Esophagus squamous epithelium (tissue), 5 donors: ENCODE results near the gene GTF3C6. TPM values are rescaled to one million over a fixed set of nuclear protein-coding genes. Genes with fewer than 3 reads are reported as not detected.
"Not testable (repeated sequence)": the region's sequence is repeated elsewhere in the genome, so short reads cannot be mapped to it uniquely, and the experiment has no call there.

Experiments
- DNase-seq: peaks from one replicate; lab custom pipeline; 2025; lab: John Stamatoyannopoulos, UW
- H3K27ac ChIP-seq, 4 donors: fragments of 200-600 bp; sonication (generic); one replicate each; pipeline ENCODE4 v1.5.1; 2016 to 2019; ENCODE audit warnings: mild to moderate bottlenecking in 1 of 4
- H3K27me3 ChIP-seq, 4 donors: fragments of 200-600 bp; sonication (generic); 1 replicate in 3 of 4; 2 replicates in 1 of 4; pipeline versions ENCODE4 v1.5.1 to v1.6.0; 2017 to 2021; ENCODE audit warnings: antibody characterized with exemption in 1 of 4
- H3K36me3 ChIP-seq, 3 donors: fragments of 200-600 bp; sonication (generic); one replicate each; pipeline ENCODE4 v1.5.1; 2016 to 2019
- H3K4me1 ChIP-seq, 3 donors: fragments of 200-600 bp; sonication (generic); one replicate each; pipeline ENCODE4 v1.5.1; 2017 to 2019
- H3K4me3 ChIP-seq, 4 donors: fragments of 200-600 bp; sonication (generic); 1 replicate in 3 of 4; 2 replicates in 1 of 4; pipeline ENCODE4 v1.5.1; 2016 to 2019; ENCODE audit warnings: mild to moderate bottlenecking in 2 of 4, moderate library complexity in 1 of 4
- H3K9me3 ChIP-seq, 3 donors: fragments of 200-600 bp; sonication (generic); one replicate each; pipeline ENCODE4 v1.5.1; 2016 to 2019
- POLR2A ChIP-seq, 4 donors: fragments of 450-650 bp; IDR thresholded peaks; one replicate each; pipeline ENCODE4 v1.6.1; 2017; ENCODE audit warnings: antibody characterized with exemption in 4 of 4, mild to moderate bottlenecking in 4 of 4, moderate library complexity in 3 of 4
- WGBS, 2 donors: methylation state at CpG; one replicate each; pipeline ENCODE4 v1.1.5; 2018; 5-methylcytosine and 5-hydroxymethylcytosine counted together
- intact Hi-C: fragments of 100-400 bp; cut with DNase I; formaldehyde crosslinking; loops from one replicate; pipeline ENCODE4 v1.15.0; 2022
- total RNA-seq, 4 donors: library from RNA; depleted of rRNA; stranded (reverse); fragments of >200 nt; gene quantifications; one replicate each; pipeline ENCODE4 v1.1.0, GENCODE V29; 2016
- TF ChIP-seq, protein P1 (sequence below), 6 experiments: fragments of 450-650 bp in 4 of 6; fragments of 200-600 bp in 2 of 6; sonication (generic) in 2 of 6; IDR thresholded peaks; one replicate each; pipeline ENCODE4 v1.5.1; 2016 to 2019; ENCODE audit warnings: antibody characterized with exemption in 6 of 6, mild to moderate bottlenecking in 4 of 6, moderate library complexity in 4 of 6
- donor health status: DM: yes; HTN: yes; CAD: no.

Gene GTF3C6
- total RNA-seq, 4 donors from 2014 or later = 28.9 to 75.4 (median 45.6) TPM

DNA sequence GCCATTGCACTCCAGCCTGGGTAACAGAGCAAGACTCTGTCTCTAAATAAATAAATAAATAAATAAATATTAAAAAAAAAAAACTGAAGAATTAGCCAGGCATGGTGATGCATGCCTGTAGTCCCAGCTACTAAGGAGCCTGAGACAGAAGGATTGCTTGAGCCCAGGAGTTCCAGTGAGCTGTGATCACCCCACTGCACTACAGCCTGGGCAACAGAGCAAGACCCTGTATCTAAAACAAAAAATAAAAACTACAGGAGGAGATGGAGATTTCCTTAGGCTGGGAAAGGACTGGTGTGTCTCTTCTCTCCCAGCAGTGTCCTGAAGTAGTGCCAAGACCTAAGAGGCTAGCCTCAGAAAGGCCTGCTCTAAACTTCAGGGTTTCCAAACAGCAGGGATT lies 8.1 kb upstream of the GTF3C6 start:
- Histone ChIP-seq H3K27ac (no peak overlapping the region), H3K36me3 (no peaks in the 10 kb centered on the region), H3K27me3 (no peaks in the 10 kb centered on the region), H3K9me3 (no peaks in the 10 kb centered on the region), H3K4me3 (no peak overlapping the region), H3K4me1 (peaks cover 0 to 26% (median 3%) of the 10 kb centered on the region in 3 donors)
- TF ChIP-seq, protein P1, sequence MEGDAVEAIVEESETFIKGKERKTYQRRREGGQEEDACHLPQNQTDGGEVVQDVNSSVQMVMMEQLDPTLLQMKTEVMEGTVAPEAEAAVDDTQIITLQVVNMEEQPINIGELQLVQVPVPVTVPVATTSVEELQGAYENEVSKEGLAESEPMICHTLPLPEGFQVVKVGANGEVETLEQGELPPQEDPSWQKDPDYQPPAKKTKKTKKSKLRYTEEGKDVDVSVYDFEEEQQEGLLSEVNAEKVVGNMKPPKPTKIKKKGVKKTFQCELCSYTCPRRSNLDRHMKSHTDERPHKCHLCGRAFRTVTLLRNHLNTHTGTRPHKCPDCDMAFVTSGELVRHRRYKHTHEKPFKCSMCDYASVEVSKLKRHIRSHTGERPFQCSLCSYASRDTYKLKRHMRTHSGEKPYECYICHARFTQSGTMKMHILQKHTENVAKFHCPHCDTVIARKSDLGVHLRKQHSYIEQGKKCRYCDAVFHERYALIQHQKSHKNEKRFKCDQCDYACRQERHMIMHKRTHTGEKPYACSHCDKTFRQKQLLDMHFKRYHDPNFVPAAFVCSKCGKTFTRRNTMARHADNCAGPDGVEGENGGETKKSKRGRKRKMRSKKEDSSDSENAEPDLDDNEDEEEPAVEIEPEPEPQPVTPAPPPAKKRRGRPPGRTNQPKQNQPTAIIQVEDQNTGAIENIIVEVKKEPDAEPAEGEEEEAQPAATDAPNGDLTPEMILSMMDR (IDR thresholded peaks at IDR 0.05) = no peak
- TF ChIP-seq POLR2A (IDR thresholded peaks at IDR 0.05) = no peak
- DNase-seq = no peak
- intact Hi-C loops = no loop called here

DNA sequence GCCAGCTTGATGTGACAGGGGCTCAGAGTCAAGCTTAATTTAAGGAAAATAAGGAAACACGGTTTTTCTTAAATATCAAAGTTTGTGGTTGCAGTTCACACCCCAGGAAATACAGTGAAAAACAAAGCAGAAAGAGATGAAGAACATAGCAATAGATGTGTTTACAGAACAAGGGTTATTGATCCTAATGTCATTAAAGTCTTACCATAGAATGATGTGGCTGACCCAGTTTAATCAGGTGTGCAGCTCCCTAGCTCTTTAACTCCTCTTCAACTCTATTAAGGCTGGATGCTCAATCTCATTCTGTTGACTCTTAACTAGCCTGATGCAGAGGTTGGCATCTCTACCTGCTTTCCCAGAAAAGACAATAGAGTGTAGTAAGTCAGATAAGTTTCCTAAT lies 7.5 kb upstream of the GTF3C6 start:
- Histone ChIP-seq H3K9me3 (no peaks in the 10 kb centered on the region), H3K4me3 (no peak overlapping the region), H3K4me1 (peaks cover 0 to 26% (median 3%) of the 10 kb centered on the region in 3 donors), H3K27me3 (no peaks in the 10 kb centered on the region), H3K36me3 (no peaks in the 10 kb centered on the region), H3K27ac (no peak overlapping the region)
- TF ChIP-seq, protein P1 (IDR thresholded peaks at IDR 0.05) = no peak
- TF ChIP-seq POLR2A (IDR thresholded peaks at IDR 0.05) = no peak
- intact Hi-C loops = no loop called here
- 30 to 67% methylated on average over 1 of the region's 1 CpG for WGBS, 2 donors
- no peak for DNase-seq

DNA sequence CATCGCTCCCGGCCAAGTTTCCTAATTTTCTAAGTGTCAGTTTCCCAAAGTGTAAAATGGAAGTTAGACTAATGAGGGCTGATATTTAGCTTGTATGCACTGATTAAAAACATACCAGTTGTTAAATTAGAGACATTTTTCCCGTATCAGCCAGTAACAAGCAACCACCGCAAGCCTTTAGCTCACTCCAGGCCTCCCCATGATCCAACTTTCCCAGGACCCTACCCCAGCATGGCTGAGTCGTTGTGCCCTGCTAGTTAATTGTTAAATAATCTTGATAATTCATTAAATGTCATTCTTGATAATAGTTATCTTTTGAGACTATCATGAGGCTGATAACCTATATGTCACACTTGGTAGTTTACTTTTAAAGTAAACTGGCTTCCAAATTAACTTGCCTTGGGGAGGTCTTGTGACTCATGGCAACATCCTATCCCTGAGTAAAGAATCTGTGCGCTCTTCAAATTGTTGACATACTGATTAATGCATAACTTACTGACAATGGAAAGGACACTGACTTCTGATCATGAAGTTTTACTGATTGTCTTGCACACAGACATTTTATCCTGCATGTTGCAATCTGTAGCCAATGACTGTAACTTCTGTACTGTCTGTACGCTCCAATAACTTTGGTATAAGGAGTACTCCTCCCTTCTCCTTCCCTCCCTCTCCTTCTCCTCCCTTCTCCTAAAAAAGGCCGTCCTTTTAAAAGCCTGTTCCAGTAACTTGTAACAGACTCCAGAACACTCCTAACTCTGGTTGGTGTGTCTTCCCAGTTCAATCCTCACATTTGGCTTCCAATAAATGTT lies 6.3 kb upstream of the GTF3C6 start:
- no peaks in the 10 kb centered on the region for H3K9me3 ChIP-seq
- intact Hi-C loops = no loop called here
- H3K4me3 ChIP-seq = no peak overlapping the region
- no peak for TF ChIP-seq POLR2A (IDR thresholded peaks at IDR 0.05)
- TF ChIP-seq, protein P1 (IDR thresholded peaks at IDR 0.05) = no peak
- no peaks in the 10 kb centered on the region for H3K27me3 ChIP-seq
- whole genome bisulfite sequencing, 2 donors = 59 to 61% methylated on average over 8 of the region's 8 CpGs
- H3K27ac ChIP-seq = peak overlapping the region in 1 of 4 donors; percentile 37
- H3K4me1 ChIP-seq = peaks cover 0 to 26% (median 3%) of the 10 kb centered on the region in 3 donors
- no peaks in the 10 kb centered on the region for H3K36me3 ChIP-seq
- DNase-seq = no peak

DNA sequence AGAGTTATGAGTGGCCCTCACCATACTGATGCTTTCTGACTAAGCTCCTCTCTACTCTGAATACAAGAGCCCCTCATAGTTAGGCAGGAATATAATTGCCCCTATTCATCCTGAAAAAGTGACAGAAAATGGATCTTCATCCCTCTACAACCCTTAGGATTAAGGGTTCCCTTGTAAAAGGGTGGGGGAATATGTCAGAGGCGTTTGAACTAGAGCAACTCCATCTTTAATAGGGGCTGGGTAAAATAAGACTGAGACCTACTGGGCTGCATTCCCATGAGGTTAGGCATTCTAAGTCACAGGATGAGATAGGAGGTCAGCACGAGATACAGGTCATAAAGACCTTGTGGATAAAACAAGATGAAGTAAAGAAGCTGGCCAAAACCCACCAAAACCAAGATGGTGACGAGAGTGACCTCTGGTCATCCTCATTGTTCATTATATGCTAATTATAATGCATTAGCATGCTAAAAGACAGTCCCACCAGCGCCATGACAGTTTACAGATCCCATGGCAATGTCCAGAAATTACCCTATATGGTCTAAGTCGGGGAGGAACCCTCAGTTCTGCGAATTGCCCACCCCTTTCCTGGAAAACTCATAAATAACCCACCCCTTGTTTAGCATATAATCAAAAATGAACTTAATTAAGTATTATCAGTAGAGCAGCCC lies 4.7 kb upstream of the GTF3C6 start:
- Histone ChIP-seq H3K27me3 (no peaks in the 10 kb centered on the region), H3K27ac (no peak overlapping the region), H3K36me3 (no peaks in the 10 kb centered on the region), H3K4me3 (no peak overlapping the region), H3K9me3 (no peaks in the 10 kb centered on the region), H3K4me1 (peaks cover 4 to 37% (median 10%) of the 10 kb centered on the region in 3 donors)
- TF ChIP-seq, protein P1 (IDR thresholded peaks at IDR 0.05) = no peak
- no peak for TF ChIP-seq POLR2A (IDR thresholded peaks at IDR 0.05)
- intact Hi-C loops = no loop called here
- 87 to 91% methylated on average over 6 of the region's 6 CpGs for WGBS, 2 donors
- DNase-seq = no peak

DNA sequence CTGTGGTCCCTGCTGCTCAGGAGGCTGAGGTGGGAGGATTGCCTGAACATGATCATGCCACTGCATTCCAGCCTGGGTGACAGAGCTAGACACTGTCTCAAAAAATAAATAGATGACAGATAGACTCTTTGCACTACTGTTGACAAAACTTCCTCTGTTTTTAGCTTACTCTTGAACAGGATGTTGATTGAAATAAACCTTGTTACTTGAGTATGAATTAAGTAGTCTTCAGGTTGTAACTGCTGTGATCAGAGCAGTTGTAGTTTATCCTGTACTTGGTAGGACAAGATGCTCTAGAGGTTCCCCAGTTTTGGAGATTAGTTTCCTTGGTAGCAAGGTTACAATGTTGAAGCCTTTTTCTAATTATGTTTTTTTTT lies 1.5 kb downstream of the GTF3C6 start:
- no peaks in the 10 kb centered on the region for H3K27me3 ChIP-seq
- peaks cover 4 to 22% (median 14%) of the 10 kb centered on the region in 3 donors for H3K4me1 ChIP-seq
- TF ChIP-seq, protein P1 (IDR thresholded peaks at IDR 0.05) = no peak
- no peak for TF ChIP-seq POLR2A (IDR thresholded peaks at IDR 0.05)
- intact Hi-C loops = no loop called here
- H3K4me3 ChIP-seq = no peak overlapping the region
- no peak overlapping the region for H3K27ac ChIP-seq
- DNase-seq = no peak
- H3K36me3 ChIP-seq = peaks cover 14 to 49% (median 16%) of the 10 kb centered on the region in 3 donors
- no peaks in the 10 kb centered on the region for H3K9me3 ChIP-seq

DNA sequence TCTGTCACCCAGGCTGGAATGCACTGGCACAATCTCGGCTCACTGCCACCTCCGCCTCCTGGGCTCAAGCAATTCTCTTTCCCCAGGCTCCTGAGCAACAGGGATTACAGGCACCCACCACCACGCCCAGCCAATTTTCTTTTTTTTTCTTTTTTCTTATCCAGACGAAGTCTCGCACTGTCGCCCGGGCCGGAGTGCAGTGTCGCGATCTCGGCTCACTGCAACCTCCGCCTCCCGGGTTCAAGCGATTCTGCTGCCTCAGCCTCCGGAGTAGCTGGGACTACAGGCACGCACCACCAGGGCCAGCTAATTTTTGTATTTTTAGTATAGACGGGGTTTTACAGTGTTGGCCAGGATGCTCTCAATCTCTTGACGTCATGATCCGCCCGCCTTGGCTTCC lies 4.1 kb downstream of the GTF3C6 start:
- 89 to 96% methylated on average over 19 to 20 of the region's 20 CpGs for WGBS, 2 donors
- peaks cover 14 to 75% (median 27%) of the 10 kb centered on the region in 3 donors for H3K36me3 ChIP-seq
- intact Hi-C loops = not testable (repeated sequence)

More for the DNA sequence above, 4.1 kb downstream of the GTF3C6 start:
- H3K27ac ChIP-seq, H3K9me3 ChIP-seq, H3K4me3 ChIP-seq, DNase-seq, H3K27me3 ChIP-seq: not testable (repeated sequence)
- peaks cover 4 to 18% (median 13%) of the 10 kb centered on the region in 3 donors for H3K4me1 ChIP-seq
